Sigmoid colon (tissue), 7 donors: ENCODE measurements around the gene LYRM4. TPM values are rescaled to one million over a fixed set of nuclear protein-coding genes. Genes with fewer than 3 reads are reported as not detected.

Experiments
- DNase-seq: peaks from one replicate; pipeline ENCODE4 v3.0.0-alpha.2; 2019
- H3K27ac ChIP-seq, 4 donors: fragments of 200-600 bp; sonication (generic); one replicate each; pipeline ENCODE4 v1.5.1; 2016 to 2019; ENCODE audit warnings: mild to moderate bottlenecking in 1 of 4
- H3K27me3 ChIP-seq, 3 donors: fragments of 200-600 bp; sonication (generic); one replicate each; pipeline ENCODE4 v1.5.1; 2019; ENCODE audit warnings: mild to moderate bottlenecking in 1 of 3
- H3K36me3 ChIP-seq, 4 donors: fragments of 200-600 bp; sonication (generic); one replicate each; pipeline ENCODE4 v1.5.1; 2016 to 2019
- H3K4me1 ChIP-seq, 4 donors: fragments of 200-600 bp; sonication (generic); one replicate each; pipeline ENCODE4 v1.5.1; 2017 to 2019
- H3K4me3 ChIP-seq, 4 donors: fragments of 200-600 bp; sonication (generic); one replicate each; pipeline ENCODE4 v1.5.1; 2017 to 2019; ENCODE audit warnings: mild to moderate bottlenecking in 2 of 4, moderate library complexity in 1 of 4
- H3K9me3 ChIP-seq, 4 donors: fragments of 200-600 bp in 3 of 4; sonication (generic) in 3 of 4; one replicate each; pipeline versions ENCODE4 v1.5.1 to v1.6.1; 2013 to 2019
- EP300 ChIP-seq, 4 donors: sonication (generic); formaldehyde crosslinking; IDR thresholded peaks; one replicate each; pipeline ENCODE4 v1.6.1; 2017; ENCODE audit warnings: antibody characterized with exemption in 4 of 4
- POLR2A ChIP-seq, 2 donors: fragments of 450-650 bp; IDR thresholded peaks; one replicate each; pipeline ENCODE4 v1.6.1; 2016; ENCODE audit warnings: antibody characterized with exemption in 2 of 2, mild to moderate bottlenecking in 2 of 2, moderate library complexity in 2 of 2
- POLR2AphosphoS5 ChIP-seq, 4 donors: sonication (generic); formaldehyde crosslinking; IDR thresholded peaks; one replicate each; pipeline ENCODE4 v1.6.1; 2017; ENCODE audit warnings: antibody characterized with exemption in 4 of 4
- WGBS, 2 donors: extraction: QIAGEN DNeasy Blood & Tissue Kit; methylation state at CpG; one replicate each; pipeline ENCODE4 v1.1.7; 2013; 5-methylcytosine and 5-hydroxymethylcytosine counted together
- intact Hi-C: fragments of 100-400 bp; cut with DNase I; formaldehyde crosslinking; loops from one replicate; pipeline ENCODE4 v1.15.1; 2023
- polyA plus RNA-seq, 3 donors: library from polyadenylated mRNA; stranded (reverse); fragments of 200-250 nt; gene quantifications; one replicate each; pipeline ENCODE4 v1.2.3, GENCODE V29; 2013
- total RNA-seq, 4 donors: library from RNA; depleted of rRNA; stranded (reverse); fragments of >200 nt; gene quantifications; one replicate each; pipeline ENCODE4 v1.1.0, GENCODE V29; 2016
- TF ChIP-seq, protein P1 (sequence below), 4 experiments: fragments of 450-650 bp in 3 of 4; fragments of 200-600 bp in 1 of 4; IDR thresholded peaks; one replicate each; pipeline ENCODE4 v1.5.1; 2016 to 2019; ENCODE audit warnings: antibody characterized with exemption in 4 of 4, mild to moderate bottlenecking in 3 of 4, moderate library complexity in 2 of 4
- donor health status: healthy with polysubstance abuse.
- donor health status: Bipolar disorder and iron deficiency.
- donor health status: healthy.

Gene LYRM4
- total and polyA plus RNA-seq, 7 donors = 11.3 to 29.3 (median 22.2) TPM

DNA sequence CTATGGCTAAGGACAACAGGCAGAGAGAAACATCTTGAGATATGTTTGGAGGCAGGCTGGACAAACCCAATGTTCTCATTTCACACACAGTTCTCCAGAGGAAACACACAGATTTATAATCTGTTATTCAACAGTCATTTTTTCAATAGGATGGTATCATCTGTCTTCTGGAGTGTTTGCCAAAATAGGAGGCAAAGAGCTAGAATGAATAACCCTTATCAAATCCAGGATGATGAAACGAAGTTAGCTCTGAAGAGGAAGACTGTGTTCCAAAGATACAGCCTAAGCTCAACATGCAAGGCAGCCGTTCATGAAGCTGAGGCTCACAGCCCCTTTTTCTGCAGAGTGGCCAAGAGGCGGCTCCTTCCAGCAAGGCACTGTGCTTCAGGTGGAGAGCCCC, 104.8 kb downstream of the LYRM4 start:
- no peak for TF ChIP-seq POLR2A (IDR thresholded peaks at IDR 0.05)
- TF ChIP-seq, protein P1, sequence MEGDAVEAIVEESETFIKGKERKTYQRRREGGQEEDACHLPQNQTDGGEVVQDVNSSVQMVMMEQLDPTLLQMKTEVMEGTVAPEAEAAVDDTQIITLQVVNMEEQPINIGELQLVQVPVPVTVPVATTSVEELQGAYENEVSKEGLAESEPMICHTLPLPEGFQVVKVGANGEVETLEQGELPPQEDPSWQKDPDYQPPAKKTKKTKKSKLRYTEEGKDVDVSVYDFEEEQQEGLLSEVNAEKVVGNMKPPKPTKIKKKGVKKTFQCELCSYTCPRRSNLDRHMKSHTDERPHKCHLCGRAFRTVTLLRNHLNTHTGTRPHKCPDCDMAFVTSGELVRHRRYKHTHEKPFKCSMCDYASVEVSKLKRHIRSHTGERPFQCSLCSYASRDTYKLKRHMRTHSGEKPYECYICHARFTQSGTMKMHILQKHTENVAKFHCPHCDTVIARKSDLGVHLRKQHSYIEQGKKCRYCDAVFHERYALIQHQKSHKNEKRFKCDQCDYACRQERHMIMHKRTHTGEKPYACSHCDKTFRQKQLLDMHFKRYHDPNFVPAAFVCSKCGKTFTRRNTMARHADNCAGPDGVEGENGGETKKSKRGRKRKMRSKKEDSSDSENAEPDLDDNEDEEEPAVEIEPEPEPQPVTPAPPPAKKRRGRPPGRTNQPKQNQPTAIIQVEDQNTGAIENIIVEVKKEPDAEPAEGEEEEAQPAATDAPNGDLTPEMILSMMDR (IDR thresholded peaks at IDR 0.05) = no peak
- no peak for TF ChIP-seq EP300 (IDR thresholded peaks at IDR 0.05)
- TF ChIP-seq POLR2AphosphoS5 (IDR thresholded peaks at IDR 0.05) = no peak
- Histone ChIP-seq H3K4me1 (no peaks in the 10 kb centered on the region), H3K4me3 (no peak overlapping the region), H3K36me3 (no peaks in the 10 kb centered on the region), H3K27me3 (no peaks in the 10 kb centered on the region), H3K27ac (no peak overlapping the region), H3K9me3 (no peaks in the 10 kb centered on the region)
- DNase-seq = no peak
- intact Hi-C loops = no loop called here
- WGBS, 2 donors = 81 to 93% methylated on average over 3 of the region's 3 CpGs

DNA sequence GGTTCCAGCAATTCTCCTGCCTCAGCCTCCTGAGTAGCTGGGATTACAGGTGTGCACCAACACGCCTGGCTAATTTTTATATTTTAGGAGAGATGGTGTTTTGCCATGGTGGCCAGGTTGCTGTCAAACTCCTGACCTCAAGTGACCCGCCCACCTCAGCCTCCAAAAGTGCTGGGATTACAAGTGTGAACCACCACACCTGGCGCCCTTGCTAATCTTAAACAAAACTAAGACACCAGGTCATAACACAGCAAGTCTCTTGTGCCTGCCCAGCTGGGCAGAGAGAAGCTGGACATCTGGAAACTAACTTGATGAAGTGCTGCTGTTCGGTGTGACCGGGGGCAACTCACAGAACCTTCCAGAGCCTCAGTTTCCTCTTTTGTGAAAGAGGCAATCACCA, 107.6 kb downstream of the LYRM4 start:
- 95 to 96% methylated on average over 5 of the region's 5 CpGs for WGBS, 2 donors

GRCh38 chr6:5152460-5152859, 108.3 kb downstream of the LYRM4 start:
- Histone ChIP-seq H3K27me3 (no peaks in the 10 kb centered on the region), H3K36me3 (no peaks in the 10 kb centered on the region), H3K27ac (no peak overlapping the region), H3K4me3 (no peak overlapping the region), H3K9me3 (no peaks in the 10 kb centered on the region), H3K4me1 (no peaks in the 10 kb centered on the region)
- no peak for DNase-seq
- no peak for TF ChIP-seq EP300 (IDR thresholded peaks at IDR 0.05)
- TF ChIP-seq, protein P1 (IDR thresholded peaks at IDR 0.05) = no peak
- TF ChIP-seq POLR2A (IDR thresholded peaks at IDR 0.05) = no peak
- no peak for TF ChIP-seq POLR2AphosphoS5 (IDR thresholded peaks at IDR 0.05)
- 90 to 93% methylated on average over 9 of the region's 9 CpGs for WGBS, 2 donors
- intact Hi-C loops = no loop called here

More for the DNA sequence above, 107.6 kb downstream of the LYRM4 start:
- TF ChIP-seq, protein P1 (IDR thresholded peaks at IDR 0.05) = no peak
- TF ChIP-seq POLR2AphosphoS5 (IDR thresholded peaks at IDR 0.05) = no peak
- TF ChIP-seq EP300 (IDR thresholded peaks at IDR 0.05) = no peak
- TF ChIP-seq POLR2A (IDR thresholded peaks at IDR 0.05) = no peak
- no peaks in the 10 kb centered on the region for H3K27me3 ChIP-seq
- H3K36me3 ChIP-seq = no peaks in the 10 kb centered on the region
- no peaks in the 10 kb centered on the region for H3K9me3 ChIP-seq
- no peak overlapping the region for H3K27ac ChIP-seq
- intact Hi-C loops = no loop called here
- no peak for DNase-seq
- H3K4me1 ChIP-seq = no peaks in the 10 kb centered on the region
- no peak overlapping the region for H3K4me3 ChIP-seq

GRCh38 chr6:5151955-5152401, 108.8 kb downstream of the LYRM4 start:
- H3K27me3 ChIP-seq = no peaks in the 10 kb centered on the region
- H3K9me3 ChIP-seq = no peaks in the 10 kb centered on the region
- no peak overlapping the region for H3K27ac ChIP-seq
- no peak overlapping the region for H3K4me3 ChIP-seq
- DNase-seq = no peak
- WGBS, 2 donors = 84 to 90% methylated on average over 7 of the region's 7 CpGs
- no peaks in the 10 kb centered on the region for H3K4me1 ChIP-seq
- no peak for TF ChIP-seq POLR2AphosphoS5 (IDR thresholded peaks at IDR 0.05)
- TF ChIP-seq, protein P1 (IDR thresholded peaks at IDR 0.05) = no peak
- TF ChIP-seq POLR2A (IDR thresholded peaks at IDR 0.05) = no peak
- TF ChIP-seq EP300 (IDR thresholded peaks at IDR 0.05) = no peak
- no peaks in the 10 kb centered on the region for H3K36me3 ChIP-seq
- intact Hi-C loops = no loop called here

DNA sequence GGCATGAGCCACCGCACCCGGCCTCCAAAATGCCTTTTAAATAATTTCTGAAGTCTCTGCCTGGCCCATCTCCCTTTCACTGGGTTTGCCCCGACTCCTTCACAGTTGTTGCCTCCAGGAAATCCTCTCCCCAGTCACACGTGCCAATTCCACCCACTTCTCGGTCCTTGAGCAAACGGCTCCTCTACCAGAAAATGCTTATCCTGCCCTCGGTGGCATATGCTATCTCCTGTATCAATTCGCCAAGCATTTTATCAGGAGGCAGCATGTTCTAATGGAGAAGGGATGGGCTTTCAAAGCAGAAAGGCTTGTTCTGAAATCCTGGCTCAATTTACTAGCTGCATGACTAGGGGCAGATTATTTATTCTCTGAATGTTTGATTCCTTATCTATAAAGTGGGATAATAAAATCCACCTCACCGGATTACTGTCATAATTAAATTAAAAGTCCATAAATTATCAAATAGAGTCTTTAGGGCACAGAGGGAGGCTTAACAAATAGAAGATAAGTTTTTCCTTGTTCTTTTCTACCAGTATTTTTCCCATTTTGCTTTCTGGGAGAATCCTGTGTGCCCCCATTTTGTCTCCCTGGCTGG, 109.3 kb downstream of the LYRM4 start:
- 54 to 72% methylated on average over 9 of the region's 9 CpGs for whole genome bisulfite sequencing, 2 donors
- DNase-seq = no peak
- Histone ChIP-seq H3K36me3 (no peaks in the 10 kb centered on the region), H3K9me3 (no peaks in the 10 kb centered on the region), H3K27me3 (no peaks in the 10 kb centered on the region), H3K4me3 (no peak overlapping the region), H3K4me1 (no peaks in the 10 kb centered on the region), H3K27ac (no peak overlapping the region)
- intact Hi-C loops = no loop called here
- no peak for TF ChIP-seq POLR2AphosphoS5 (IDR thresholded peaks at IDR 0.05)
- TF ChIP-seq, protein P1 (IDR thresholded peaks at IDR 0.05) = no peak
- TF ChIP-seq POLR2A (IDR thresholded peaks at IDR 0.05) = no peak
- TF ChIP-seq EP300 (IDR thresholded peaks at IDR 0.05) = no peak
